Measurements from ENCODE around the gene SP140. TPM values are rescaled to one million over a fixed set of nuclear protein-coding genes. Genes with fewer than 3 reads are reported as not detected.

The SP140 gene
- 0.10 TPM in 1 of 2 replicates, not detected in the other for polyA plus RNA-seq (2011; rRNA removed)
- polyA plus RNA-seq (2012; cell fraction: cytosol; rRNA removed): not detected in 2 replicates
- polyA plus RNA-seq (2012; cell fraction: nucleus; rRNA removed): not detected in 2 replicates
- polyA plus RNA-seq (2017; fragmentation: RNase III; extraction: RNeasy Plus Mini Kit Qiagen cat#74134 plus additional on column Dnase treatment): 0.24 TPM in 1 of 3 replicates, not detected in the others
- 0.45 TPM in 1 of 2 replicates, not detected in the other for polyA minus RNA-seq (2011; rRNA and poly(A)+ RNA removed)

DNA sequence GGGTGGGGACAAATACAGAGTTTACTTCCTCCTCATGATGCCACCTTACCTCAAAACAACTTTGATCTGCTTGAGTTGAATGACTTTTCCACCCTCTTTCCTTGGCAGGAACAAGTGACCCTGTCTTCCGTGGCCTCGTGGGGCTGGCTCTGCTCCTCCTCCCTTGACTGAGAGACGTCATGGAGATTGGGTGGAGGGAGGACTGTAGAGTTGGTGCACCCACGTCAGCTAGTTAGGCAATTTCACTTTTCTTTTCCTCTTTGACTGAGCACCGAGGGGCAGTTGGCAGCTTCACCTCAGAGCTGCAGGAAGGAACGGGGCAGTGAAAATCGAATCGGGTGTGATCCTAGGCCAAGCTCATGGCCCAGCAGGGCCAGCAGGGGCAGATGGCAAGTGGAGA lies at the start of gene SP140:
Gene SP140, plus strand, starts transcription at position 251 of the 400 bp plus-strand sequence. Its CDS starts 109 bp downstream, at position 360.
- DNase-seq (ENCODE audit: low read depth in 1 of 2, low spot score in 1 of 2) (no peak), FAIRE-seq (no peak), ATAC-seq (no peak)
- Histone ChIP-seq H3K4me2 (no peak within 1 kb of the TSS), H3K4me1 (peaks cover 2% of the 10 kb centered on the region; the same call in 2 of the 3 replicates), H3K27ac (no peak within 1 kb of the TSS), H3K9me3 (peaks cover 4% of the 10 kb centered on the region; the same call in 1 of the 3 replicates), H3K4me3 (no peak within 1 kb of the TSS)
- CTCF ChIA-PET: interaction anchor here (0.7 kb wide), 1 partner anchor 13 kb away, joined by 3 read pairs; no protein-coding TSS in a partner anchor
- POLR2A ChIA-PET: no interaction called here
- 71% methylated on average over 8 of the region's 8 CpGs for WGBS (ENCODE audit: missing lambda C conversion rate)
- TF ChIP-seq JUNB (IDR thresholded peaks at IDR 0.05) (no peak), CBX2 (IDR thresholded peaks at IDR 0.05; ENCODE audit: borderline replicate concordance, low read depth) (no peak), KDM1A (IDR thresholded peaks at IDR 0.05; ENCODE audit: low read depth) (no peak), RFX5 (IDR thresholded peaks at IDR 0.05) (no peak), PHF8 (IDR thresholded peaks at IDR 0.05; ENCODE audit: borderline replicate concordance, low read depth) (no peak), RARB (CRISPR knock-in tag; IDR thresholded peaks at IDR 0.05) (no peak), RAD21 (conservative IDR thresholded peaks at IDR 0.05 in 1 of 2, IDR thresholded peaks at IDR 0.05 in 1 of 2) (no peak), SREBF2 (IDR thresholded peaks at IDR 0.05) (no peak), EHMT2 (IDR thresholded peaks at IDR 0.05; ENCODE audit: low read depth) (no peak)
- TF ChIP-seq, protein P1, sequence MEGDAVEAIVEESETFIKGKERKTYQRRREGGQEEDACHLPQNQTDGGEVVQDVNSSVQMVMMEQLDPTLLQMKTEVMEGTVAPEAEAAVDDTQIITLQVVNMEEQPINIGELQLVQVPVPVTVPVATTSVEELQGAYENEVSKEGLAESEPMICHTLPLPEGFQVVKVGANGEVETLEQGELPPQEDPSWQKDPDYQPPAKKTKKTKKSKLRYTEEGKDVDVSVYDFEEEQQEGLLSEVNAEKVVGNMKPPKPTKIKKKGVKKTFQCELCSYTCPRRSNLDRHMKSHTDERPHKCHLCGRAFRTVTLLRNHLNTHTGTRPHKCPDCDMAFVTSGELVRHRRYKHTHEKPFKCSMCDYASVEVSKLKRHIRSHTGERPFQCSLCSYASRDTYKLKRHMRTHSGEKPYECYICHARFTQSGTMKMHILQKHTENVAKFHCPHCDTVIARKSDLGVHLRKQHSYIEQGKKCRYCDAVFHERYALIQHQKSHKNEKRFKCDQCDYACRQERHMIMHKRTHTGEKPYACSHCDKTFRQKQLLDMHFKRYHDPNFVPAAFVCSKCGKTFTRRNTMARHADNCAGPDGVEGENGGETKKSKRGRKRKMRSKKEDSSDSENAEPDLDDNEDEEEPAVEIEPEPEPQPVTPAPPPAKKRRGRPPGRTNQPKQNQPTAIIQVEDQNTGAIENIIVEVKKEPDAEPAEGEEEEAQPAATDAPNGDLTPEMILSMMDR (IDR thresholded peaks at IDR 0.05): no peak
- TF ChIP-seq, protein P2, sequence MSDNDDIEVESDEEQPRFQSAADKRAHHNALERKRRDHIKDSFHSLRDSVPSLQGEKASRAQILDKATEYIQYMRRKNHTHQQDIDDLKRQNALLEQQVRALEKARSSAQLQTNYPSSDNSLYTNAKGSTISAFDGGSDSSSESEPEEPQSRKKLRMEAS (IDR thresholded peaks at IDR 0.05): no peak
- TF ChIP-seq, protein P3, sequence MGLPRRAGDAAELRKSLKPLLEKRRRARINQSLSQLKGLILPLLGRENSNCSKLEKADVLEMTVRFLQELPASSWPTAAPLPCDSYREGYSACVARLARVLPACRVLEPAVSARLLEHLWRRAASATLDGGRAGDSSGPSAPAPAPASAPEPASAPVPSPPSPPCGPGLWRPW (IDR thresholded peaks at IDR 0.05): no peak
- TF ChIP-seq, protein P4, sequence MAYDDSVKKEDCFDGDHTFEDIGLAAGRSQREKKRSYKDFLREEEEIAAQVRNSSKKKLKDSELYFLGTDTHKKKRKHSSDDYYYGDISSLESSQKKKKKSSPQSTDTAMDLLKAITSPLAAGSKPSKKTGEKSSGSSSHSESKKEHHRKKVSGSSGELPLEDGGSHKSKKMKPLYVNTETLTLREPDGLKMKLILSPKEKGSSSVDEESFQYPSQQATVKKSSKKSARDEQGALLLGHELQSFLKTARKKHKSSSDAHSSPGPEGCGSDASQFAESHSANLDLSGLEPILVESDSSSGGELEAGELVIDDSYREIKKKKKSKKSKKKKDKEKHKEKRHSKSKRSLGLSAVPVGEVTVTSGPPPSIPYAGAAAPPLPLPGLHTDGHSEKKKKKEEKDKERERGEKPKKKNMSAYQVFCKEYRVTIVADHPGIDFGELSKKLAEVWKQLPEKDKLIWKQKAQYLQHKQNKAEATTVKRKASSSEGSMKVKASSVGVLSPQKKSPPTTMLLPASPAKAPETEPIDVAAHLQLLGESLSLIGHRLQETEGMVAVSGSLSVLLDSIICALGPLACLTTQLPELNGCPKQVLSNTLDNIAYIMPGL (CRISPR knock-in tag; IDR thresholded peaks at IDR 0.05; ENCODE audit: borderline replicate concordance): no peak

DNA sequence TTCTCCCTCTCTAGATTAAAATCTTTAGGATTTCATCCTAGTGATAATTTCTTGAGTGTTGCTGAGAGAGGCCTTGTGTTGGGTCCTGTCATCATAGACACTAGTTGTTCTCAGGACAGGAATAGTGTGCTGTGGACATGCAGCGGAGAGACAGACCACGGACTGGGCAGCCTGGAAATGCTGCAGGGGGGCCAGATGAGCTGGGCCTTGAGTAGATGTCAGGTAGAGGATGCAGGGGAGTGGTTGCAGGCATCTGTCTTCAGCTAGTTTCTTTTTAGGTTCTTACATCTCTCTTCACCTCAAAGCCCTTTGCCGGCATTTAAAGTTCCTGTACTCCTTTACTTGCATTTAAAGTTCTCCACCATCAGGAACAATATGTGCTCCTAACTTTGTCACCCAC lies 48.5 kb upstream of the SP140 start:
- H3K4me1 ChIP-seq: no peaks in the 10 kb centered on the region
- WGBS (ENCODE audit: missing lambda C conversion rate): 68% methylated on average over 3 of the region's 3 CpGs
- no peak for TF ChIP-seq GATA3 (IDR thresholded peaks at IDR 0.05; ENCODE audit: borderline replicate concordance)
- TF ChIP-seq FOSB (CRISPR knock-in tag; IDR thresholded peaks at IDR 0.05): no peak
- TF ChIP-seq, protein P5, sequence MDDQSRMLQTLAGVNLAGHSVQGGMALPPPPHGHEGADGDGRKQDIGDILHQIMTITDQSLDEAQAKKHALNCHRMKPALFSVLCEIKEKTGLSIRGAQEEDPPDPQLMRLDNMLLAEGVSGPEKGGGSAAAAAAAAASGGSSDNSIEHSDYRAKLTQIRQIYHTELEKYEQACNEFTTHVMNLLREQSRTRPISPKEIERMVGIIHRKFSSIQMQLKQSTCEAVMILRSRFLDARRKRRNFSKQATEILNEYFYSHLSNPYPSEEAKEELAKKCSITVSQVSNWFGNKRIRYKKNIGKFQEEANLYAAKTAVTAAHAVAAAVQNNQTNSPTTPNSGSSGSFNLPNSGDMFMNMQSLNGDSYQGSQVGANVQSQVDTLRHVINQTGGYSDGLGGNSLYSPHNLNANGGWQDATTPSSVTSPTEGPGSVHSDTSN (IDR thresholded peaks at IDR 0.05): no peak
- no peak for TF ChIP-seq ZFP36 (IDR thresholded peaks at IDR 0.05; ENCODE audit: borderline replicate concordance, partially characterized antibody)
- TF ChIP-seq, protein P1 (IDR thresholded peaks at IDR 0.05): no peak
- no peak for TF ChIP-seq NPAS2 (CRISPR knock-in tag; IDR thresholded peaks at IDR 0.05; ENCODE audit: borderline replicate concordance)
- no peak for TF ChIP-seq BHLHE40 (IDR thresholded peaks at IDR 0.05; ENCODE audit: low read depth, low read length)
- TF ChIP-seq CEBPB (IDR thresholded peaks at IDR 0.05): no peak
- no peak for TF ChIP-seq CHD4 (IDR thresholded peaks at IDR 0.05; ENCODE audit: borderline replicate concordance)
- no peak for TF ChIP-seq CHD2 (IDR thresholded peaks at IDR 0.05; ENCODE audit: low read length, partially characterized antibody)
- TF ChIP-seq RCOR1 (IDR thresholded peaks at IDR 0.05; ENCODE audit: low read depth, low read length): no peak
- no peak for TF ChIP-seq EHMT2 (IDR thresholded peaks at IDR 0.05; ENCODE audit: low read depth)
- TF ChIP-seq, protein P4 (CRISPR knock-in tag; IDR thresholded peaks at IDR 0.05; ENCODE audit: borderline replicate concordance): no peak
- no peak for TF ChIP-seq CBX8 (IDR thresholded peaks at IDR 0.05)
- no peak for TF ChIP-seq TFCP2L1 (CRISPR knock-in tag; IDR thresholded peaks at IDR 0.05)
- TF ChIP-seq HOXA7 (CRISPR knock-in tag; IDR thresholded peaks at IDR 0.05): no peak
- TF ChIP-seq KDM1A (IDR thresholded peaks at IDR 0.05; ENCODE audit: low read depth): no peak
- ATAC-seq (no peak), FAIRE-seq (no peak), DNase-seq (ENCODE audit: low read depth in 1 of 2, low spot score in 1 of 2) (no peak)
- H3K9me3 ChIP-seq: no peaks in the 10 kb centered on the region
- H3K4me2 ChIP-seq: no peak overlapping the region
- no peak overlapping the region for H3K4me3 ChIP-seq
- no peak overlapping the region for H3K27ac ChIP-seq
- ChIA-PET CTCF (no interaction called here), POLR2A (no interaction called here)

Measured in A549 (cell line).